ENCODE measurements around the gene GPRIN2.
A peak's percentile ranks its signal among the peaks of the same experiment; 100 is the strongest.

The GPRIN2 gene

GRCh38 chr10:46547541-46548497, 8.6 kb downstream of the GPRIN2 start:
- DNase-seq = no peak

- peak; percentile 0 for DNase-seq
These were observed 9.6 kb downstream of the GPRIN2 start for GRCh38 chr10:46546591-46547540.

- no peak for DNase-seq
These were observed 10.4 kb downstream of the GPRIN2 start for GRCh38 chr10:46545861-46546590.

GRCh38 chr10:46544989-46545791, 11.3 kb downstream of the GPRIN2 start:
- DNase-seq = peak; percentile 8

- peak; percentile 0 for DNase-seq
These were observed 12.7 kb downstream of the GPRIN2 start for GRCh38 chr10:46543466-46544377.

GRCh38 chr10:46542567-46543465, 13.6 kb downstream of the GPRIN2 start:
- DNase-seq = peak; percentile 1

GRCh38 chr10:46541735-46542566, 14.5 kb downstream of the GPRIN2 start:
- peak; percentile 1 for DNase-seq

GRCh38 chr10:46541017-46541661, 15.3 kb downstream of the GPRIN2 start:
- peak; percentile 1 for DNase-seq

- peak; percentile 0 for DNase-seq
These were observed 15.9 kb downstream of the GPRIN2 start for GRCh38 chr10:46540412-46541016.

GRCh38 chr10:46539596-46540411, 16.7 kb downstream of the GPRIN2 start:
- no peak for DNase-seq

GRCh38 chr10:46538717-46539426, 17.6 kb downstream of the GPRIN2 start:
- no peak for DNase-seq

- DNase-seq = no peak
These were observed 18.3 kb downstream of the GPRIN2 start for GRCh38 chr10:46538155-46538554.

GRCh38 chr10:46537309-46537708, 19.1 kb downstream of the GPRIN2 start:
- no peak for DNase-seq

- DNase-seq = no peak
These were observed 19.7 kb downstream of the GPRIN2 start for GRCh38 chr10:46536781-46537180.

- DNase-seq = no peak
These were observed 20.3 kb downstream of the GPRIN2 start for GRCh38 chr10:46536171-46536570.

Data from stimulated activated CD4-positive, alpha-beta T cell treated with anti-CD3 and anti-CD28 coated beads, Interleukin-1b, Interleukin-23, amount 100 ng/mL, for 48 hours (primary cell).